ENCODE measurements around the gene DENND4B.

Gene DENND4B

DNA sequence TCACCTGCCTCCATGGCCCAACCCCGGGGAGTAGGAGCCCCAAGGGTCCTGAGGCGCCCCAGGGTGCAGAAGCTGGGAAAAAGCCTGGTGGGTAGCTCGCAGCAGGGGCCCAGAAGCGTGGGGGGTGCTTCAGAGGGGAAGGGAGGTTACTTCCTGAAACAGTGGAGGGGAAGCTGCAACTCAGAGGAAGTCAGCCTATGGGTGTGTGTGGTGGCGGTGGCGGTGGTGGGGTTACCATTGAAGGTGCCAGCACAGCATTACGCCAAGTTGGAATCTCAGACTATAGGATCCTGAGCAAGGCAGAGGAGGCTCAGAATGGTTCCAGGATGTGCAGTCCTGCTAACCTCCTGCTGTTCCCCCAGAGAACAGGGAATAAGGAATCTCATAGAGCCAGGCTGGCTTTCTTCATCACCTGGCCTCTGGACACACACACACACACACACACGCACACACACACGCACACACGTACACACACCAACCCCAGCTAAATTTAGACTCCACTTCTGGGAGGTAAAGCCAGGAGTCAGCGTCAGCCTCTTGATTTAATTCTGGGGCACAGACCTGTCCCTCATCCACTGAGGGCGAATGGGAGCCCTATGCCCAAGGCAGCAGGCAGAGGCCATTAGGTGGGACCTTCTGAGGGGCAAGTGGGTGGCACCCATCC lies 1.3 kb downstream of the DENND4B start:
- DNase-seq = peak; percentile 90

DNA sequence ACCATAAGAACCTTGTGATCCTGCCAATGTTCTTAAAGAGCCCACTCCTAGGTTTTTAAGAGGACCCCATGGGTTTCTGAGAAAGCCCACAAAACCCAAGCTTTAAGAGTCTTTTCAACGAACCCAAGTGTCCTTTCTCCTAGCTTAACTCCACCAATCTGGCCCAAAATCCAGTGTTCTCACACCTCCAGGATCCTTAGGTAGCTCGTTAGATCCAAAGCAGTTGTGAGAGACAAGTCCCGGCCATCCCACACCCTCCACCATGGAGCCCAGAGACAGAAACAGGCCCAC lies 1.7 kb downstream of the DENND4B start:
- DNase-seq = no peak

DNA sequence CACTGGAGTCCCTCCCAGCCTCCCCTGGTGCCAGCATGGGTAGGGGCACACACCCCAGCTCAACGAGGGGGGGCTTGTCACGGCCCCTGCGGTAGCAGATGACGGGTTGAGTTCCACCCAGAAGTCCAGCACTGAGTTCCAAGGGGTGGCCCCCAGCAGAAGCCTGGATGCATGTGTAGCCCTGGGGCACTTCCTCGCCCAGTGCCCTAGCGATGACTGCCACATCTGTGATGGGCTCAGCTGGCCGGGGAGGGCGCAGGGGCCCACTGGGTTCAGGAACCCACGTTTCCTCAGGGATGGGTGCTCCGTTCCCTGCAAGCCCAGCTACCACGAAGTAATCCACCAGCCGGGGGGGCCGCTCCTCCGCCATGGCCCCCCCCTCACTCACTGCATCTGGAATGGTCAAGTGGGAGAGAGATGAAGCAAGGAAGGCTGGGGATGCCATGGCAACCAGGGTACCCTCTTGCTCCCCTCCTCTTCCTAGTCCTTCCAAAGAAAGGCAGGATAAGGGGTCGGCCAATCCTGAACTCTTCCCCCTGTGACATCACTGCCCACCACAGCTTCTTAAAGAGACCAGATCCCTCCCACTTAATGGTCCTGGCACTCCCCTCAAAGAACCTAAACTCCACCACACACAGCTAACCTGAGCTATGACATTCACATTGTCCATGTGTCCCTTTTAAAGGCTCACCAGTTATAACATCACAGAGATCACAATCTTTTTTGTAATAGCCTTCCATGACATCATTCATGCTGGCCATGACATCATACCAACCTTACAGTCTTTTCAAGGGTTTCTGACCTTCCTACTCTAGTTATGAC lies 2.3 kb downstream of the DENND4B start:
- no peak for DNase-seq

DNA sequence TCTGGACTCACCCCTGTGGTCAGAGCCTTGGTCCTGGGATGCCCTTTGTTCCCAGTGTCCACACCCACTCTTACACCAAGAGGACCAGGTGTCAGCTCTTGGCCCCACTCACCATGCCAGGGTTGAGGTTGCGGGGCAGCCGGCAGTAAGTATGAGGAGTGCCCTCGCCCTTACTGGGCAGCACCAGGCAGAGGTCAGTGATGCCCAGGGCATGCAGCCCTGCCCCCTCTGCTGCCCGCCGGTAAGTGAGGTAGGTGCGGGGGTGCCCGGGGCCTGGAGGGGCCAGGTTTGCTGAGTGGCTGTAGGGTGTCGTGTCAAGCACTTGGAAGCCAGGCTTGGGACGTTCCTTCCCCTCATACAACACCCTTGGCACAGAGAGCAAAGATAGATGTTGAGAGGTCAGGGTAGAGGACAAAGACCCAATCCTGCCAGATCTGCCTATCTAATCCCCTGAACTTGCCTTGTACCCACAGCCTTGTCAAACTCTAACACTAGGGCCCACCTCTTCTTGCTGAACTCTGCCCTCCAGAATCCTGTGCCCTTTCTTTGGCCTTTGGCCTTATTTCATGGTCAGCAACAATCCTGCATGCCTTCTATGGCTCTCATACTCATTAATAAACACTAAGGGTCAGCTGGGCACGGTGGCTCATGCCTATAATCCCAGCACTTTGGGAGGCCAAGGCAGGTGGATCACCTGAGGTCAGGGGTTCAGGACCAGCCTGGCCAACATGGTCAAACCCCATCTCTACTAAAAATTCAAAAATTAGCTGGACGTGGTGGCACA lies 3.6 kb downstream of the DENND4B start:
- no peak for DNase-seq

DNA sequence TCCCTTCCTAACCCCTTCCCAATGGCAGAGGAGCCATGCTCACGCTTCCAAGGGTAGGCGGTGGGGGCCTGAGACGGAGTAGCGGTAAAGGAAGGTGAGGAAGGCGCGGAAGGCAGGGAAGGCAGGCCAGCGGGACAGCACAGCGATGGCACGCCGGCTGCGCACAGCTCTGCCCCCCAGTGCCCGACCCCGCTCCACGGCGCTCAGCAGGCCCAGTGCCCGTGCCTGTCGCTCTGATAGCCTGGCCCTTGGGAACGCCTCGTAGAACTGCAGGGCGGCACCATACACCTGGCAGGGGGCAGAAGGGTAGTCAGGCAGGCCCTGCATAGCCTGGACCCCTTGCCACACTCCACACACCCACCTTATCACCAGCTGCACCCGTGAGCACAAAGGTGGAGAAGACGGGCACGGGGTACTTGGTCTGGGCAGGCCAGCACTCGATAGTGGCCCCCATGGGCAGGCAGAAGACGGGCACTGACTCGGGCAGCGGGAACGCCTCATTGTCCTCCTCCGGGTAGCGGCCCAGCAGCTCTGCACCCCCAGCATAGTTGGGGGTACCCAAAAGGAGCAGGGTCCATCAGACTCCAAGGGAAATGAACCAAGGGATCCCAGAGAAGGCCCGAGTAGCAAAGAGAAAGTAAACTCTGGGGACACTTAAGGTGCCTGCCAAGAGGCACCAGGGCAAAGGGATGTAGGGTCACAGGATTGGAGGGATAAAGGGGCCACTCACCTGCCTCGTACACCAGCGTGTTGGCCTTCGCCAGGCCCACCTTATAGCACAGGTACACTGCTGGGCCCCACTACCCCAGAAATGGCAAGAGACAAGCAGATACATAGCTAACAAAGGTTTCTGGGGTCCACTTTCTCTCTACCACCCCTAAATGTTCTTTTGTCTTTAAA lies 4.4 kb downstream of the DENND4B start:
- no peak for DNase-seq

DNA sequence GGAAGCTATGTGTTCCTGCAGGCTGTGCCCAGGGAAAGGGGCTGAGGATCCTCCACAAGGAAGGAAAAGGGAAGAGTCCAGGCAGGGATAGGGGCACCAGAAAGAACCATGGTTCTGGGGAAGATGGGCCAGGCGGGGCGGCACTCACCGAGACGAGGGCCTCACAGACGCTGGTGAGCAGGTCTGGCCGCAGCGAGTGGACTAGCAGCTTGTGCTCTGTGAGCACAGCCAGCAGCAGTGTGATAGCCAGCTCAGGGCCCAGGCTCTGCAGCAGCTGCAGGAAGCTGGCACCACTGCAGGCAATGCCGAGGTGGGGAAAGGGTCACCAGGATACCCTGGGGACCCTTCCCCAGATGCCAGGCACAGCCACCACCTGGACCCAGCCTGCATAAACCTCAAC lies 5.8 kb downstream of the DENND4B start:
- no peak for DNase-seq

DNA sequence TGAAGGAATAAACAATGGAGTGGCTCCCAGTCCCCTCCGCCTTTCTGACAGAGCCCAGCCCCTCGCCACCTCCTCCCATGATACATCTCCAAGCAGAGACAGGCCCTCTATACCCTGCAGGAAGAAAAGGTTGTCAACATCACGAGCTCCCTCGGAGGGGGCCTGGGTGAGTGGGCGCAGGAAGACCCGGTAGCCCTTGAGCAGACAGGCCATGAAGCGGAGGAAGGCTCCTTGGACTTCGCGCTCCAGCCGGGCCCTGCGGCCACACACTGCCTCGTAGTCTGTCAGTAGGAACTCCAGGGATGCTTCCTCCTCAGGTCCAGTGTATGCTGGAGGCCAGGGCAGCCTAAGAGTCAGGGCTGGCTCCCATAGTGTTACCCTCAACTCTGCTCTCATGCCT lies 7.0 kb downstream of the DENND4B start:
- no peak for DNase-seq

DNA sequence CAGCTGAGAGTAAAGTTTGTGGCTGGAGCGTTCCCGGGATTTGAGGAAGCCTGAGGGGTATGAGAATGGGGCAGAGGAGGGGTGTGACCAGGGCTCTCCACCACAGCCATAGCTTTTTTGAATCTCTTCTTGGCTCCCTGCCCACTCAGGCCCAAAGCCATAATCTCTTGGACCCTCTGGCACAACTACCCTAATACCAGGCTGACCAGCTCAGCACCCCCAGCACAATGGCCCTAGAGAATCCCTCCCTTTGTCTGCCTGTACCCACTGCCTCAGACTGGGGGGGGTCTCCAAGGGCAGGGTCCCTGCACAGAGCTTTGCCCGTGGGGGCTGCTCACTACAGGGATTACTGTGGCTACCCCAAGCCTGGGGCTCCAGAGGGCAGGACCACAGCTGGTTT lies 7.5 kb downstream of the DENND4B start:
- DNase-seq = no peak

DNA sequence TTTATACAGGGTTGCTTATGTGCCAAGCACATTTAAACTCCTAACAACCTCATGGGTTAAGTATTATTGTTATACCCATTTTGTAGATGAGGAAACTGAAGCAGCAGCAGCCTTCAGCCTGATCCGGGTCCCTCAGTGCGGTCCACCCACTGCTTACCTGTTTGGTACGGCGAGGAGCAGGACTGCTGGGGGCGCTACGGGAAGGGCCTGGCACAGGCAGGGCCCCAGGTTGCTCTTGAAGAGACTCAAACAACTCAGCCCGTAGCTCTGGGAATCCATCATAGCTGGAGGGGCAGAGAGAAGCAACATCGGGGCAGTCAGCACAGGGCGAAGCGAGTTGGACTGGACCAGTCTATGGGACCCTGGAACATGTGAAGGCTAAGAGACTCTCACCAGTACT lies 9.2 kb downstream of the DENND4B start:
- DNase-seq = no peak

DNA sequence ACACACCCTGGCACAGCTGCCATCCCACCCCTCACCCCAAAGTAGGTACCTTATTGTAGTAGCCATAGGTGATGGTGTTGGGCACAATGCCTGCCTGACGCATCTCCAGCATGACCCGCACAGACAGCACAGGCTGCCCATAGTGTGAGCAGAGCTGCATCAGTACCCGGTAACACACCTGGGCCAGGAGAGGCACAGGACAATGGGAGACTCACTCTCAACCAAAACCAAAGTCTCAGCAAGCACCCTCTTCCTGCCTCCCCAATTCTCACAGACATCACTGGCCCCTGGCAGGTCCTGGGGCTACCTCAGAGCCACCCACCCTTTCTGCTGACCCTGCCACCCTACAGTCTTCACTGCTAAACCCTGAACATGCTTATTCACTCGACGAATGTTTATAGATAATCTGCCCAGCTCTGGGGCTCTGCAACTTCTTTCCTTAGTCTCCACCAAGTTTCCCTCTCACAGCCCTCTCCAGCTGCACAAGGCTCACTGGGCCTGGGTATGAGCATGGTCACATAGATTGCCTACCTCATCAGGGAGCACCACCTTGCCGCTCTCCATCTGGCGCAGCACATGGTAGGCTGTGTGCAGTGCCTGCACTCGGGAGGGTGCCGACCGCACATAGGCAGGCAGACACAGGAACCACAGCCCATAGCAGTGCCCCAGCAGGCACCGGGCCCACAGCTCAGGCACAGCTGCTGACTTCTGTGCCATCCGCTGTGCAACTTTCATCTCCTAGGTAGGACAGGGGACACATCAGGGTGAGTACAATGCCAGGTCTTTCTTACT lies 10.3 kb downstream of the DENND4B start:
- DNase-seq = no peak

DNA sequence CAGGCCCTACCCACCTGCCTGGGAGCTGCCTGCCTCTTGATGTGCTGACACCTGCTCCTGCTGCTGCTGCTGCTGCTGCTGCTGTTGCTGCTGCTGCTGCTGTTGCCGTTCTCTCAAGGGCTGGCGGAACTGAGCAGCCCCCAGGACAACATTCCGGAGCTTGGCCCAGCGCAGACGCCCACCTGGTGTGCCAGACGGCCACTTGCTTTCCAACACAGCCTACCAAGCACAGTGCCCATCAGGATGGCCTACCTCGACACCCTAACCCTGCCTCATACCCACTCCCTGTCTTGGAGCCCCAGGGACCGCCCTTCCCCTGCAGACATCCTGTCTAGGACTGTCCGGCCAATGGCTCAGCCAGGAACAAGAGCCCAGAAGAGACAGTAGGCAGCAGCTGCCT lies 11.8 kb downstream of the DENND4B start:
- DNase-seq = no peak

DNA sequence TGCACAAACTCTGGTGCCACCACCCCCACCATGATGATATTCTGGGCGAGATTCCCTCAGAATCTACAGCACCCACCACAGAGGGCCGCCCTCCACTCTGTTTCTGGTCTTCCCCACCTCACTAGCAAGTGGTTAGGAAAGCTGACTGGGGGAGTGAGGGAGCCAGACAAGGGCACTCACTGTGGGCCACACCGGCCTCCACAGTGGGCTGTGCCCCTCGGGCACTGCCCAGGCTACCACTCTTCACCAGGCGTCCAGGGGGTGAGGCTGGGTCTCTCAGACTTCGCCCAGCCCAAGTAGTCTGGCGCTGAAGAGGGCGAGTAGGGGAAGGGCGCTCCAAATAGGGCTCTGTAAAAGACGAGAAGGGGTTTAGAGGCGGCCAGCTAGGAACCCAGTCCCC lies 12.6 kb downstream of the DENND4B start:
- no peak for DNase-seq

DNA sequence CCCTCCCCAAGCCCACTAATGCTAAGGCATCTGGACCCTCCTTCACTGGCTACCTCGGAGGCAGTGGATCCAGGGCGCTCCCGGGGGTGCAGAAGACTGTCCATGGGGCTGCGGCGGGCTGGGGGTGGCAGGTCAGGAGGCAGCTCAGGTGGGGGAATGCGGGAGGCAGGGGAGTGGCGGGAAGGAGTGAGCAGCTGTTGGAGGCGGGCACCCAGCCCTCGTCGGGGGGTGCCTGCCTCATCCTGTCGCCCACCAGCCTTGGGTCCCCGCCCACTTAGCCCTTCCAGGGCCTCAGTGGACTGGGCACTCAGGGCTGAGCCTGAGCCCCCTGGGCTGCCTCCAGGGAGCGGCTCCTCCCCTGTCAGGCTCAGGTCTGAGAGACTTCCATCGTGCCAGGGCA lies 13.1 kb downstream of the DENND4B start:
- DNase-seq = no peak

DNA sequence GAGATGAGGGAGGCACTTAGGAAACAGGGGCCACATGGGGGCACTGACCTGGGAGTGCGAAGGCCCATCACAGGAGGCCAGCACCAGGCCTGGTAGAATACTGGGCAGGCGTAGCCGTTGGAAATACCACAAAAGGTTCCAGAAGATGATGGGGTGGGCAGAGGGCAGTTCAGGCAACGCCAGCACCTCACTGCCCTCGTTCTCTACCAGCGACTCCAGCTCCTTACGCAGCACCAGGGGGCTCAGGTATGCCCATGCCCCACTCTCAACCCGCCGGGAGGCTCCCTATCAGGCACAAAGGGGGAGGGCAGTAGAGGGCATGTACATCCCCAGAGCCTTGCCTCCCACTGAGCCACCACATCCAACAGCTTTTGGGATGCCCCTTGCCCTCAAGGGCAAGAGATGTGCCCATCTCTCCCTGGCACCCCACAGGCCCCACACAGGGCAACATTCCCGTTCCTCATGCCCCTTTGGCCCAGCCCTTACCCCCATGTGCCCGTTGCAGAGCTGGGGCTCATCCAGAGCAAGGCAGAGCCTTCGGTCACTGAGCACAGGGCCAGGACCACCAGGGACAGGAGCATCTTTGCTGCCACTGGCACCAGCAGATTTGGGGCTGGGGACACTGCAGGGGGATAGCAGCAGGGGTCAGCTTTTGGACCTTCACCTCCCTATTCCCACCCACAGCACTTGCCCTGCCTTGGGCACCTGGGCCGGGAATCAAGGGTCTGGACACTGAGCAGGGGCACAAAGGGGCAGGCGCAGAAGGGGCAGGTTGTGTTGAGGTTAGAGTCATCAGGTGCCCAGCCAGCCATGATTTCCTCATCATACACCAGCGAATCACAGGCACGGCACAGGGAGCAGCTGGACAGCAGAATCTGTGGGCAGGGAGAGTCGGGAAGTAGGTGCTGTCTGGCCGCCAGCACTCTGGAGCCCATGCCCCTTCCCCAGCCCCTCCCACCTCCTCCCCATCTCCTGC lies 14.1 kb downstream of the DENND4B start:
- DNase-seq = no peak

DNA sequence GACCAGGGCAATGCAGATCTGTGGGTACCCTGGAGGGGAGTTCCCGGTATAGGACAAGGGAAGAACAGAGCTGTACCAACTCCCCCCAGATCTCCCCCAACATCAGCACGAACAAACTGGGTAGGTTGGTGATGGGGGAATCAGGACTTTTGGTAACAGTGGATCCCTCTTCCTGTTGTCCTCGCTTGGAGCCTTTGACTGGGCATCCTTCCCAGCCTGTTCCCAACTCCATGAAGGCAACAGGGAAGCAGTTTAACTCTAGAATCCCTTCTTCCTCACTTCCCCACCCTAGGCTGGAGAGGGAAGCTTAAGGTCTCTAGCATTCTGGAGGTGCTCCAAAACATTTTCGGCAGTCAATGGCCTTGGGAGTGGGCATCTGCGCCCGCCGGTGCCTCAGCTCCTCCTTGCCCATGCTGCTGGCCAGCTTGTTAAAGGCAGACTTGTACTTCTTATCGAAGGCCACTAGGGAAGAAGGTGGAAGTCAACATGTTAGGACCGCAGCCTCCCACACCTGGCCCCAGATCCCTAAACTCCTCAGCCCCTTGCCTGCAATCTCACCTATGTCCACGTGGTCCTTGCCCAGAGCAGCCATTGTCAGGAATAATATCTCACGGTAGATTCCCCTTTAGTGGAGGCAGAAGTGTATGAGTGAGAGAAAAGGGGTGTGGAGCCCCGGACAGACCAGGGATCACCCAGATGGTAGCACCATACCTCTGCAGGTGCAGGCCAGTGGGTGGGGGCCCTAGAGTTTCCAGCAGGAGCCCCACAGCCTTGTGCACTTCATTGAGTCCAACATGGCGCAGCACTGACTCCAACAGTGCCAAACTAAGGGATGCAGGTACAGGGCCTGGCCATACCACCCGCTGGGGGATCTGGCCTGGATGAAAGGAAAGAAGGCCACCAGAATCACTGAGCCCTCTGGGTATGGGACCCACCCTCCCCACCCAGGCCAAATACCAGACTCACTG lies 16.3 kb downstream of the DENND4B start:
- no peak for DNase-seq

DNA sequence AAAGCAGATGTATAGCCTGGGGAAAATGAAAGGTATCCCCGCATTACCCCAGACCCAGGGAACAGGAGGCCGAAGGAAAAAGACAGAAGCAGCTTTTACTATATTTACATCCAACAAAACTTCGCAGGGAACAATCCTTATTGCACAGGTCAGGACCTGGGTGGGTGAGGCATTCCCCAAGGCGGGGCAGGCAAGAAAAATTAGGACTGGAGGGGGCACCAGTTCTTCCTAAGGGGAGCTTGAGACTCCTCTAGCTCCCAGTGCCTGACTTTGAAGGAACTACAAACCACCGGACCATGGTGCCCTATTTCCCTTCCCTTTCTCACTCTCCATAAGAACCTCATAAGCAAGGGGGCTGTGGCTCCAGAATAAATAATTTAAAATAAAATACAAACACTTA lies 17.1 kb downstream of the DENND4B start:
- DNase-seq = no peak

DNA sequence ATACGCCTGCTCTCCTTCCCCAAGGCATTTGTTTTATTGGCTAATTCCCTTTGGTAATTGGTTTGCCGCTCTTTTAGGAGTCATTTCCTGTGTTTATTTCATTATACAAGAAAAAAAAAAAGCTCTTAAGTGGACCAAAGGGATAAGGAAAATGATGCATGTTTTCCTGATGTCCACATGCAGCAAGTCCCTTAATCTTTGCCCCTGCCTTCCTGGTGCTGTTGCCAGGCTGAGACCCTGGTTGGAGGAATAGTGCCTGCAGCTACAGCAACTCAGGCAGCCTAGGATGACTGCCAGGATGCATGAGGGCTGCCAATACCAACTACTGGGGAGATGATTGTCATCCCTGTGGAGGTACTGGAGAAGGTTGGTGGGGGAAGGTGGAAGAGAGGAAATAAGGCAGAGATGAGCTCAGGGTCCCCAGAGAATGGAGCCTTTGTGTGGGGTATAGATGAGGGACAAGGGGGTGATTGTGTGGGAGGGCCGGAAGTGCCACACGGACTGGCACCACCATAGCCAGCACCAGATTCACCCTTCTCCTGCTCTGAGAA lies 17.7 kb downstream of the DENND4B start:
- no peak for DNase-seq

DNA sequence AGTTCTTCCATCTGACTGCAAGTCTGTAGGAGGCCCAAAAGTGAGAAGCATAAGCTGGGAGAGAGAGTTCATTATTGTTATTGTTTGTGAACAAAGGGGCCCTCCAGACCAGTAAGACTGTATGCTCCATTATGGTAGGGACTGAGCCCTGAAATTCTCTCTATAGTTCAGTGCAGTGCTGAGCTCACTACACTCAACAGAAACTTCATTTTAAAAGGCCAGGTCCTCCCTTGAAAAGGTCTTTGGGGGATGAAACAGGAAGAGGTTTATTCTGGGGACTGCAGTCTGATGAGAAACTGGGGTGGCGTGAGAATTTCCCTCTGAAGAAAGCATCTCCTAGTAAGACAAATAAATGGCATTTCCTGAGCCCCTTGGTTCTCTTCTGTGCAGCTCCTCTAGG lies 18.3 kb downstream of the DENND4B start:
- DNase-seq = no peak

DNA sequence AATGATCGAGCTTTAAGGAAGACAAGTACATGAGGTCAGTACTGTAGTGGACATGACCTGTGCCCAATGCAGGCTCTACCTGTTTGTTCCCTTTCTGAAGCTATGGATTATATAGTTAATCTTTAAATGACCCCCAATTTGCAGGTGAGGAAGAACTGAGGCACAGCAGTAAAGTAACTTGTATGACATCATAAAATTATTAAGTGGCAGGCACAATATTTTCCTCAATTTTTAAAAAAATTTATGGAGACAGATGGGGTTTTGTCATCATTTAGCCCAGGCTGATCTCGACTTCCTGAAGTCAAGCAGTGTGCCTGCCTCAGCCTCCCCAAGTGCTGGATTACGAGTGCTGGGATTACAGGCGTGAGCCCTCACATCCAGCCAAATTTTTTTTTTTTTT lies 20.1 kb downstream of the DENND4B start:
- DNase-seq = no peak

Measured in SIG-M5 (cell line).